Thyroid gland (tissue), 4 donors: ENCODE data around the gene ST3GAL3. TPM values are rescaled to one million over a fixed set of nuclear protein-coding genes. Genes with fewer than 3 reads are reported as not detected.

ENCODE experiments used
- DNase-seq, 2 donors: peaks; one replicate each; pipeline ENCODE4 v3.0.0-alpha.2; 2019
- H3K27ac ChIP-seq, 3 donors: fragments of 200-600 bp; sonication (generic); 1 replicate in 2 of 3; 2 replicates in 1 of 3; pipeline ENCODE4 v1.5.1; 2016 to 2019; ENCODE audit warnings: mild to moderate bottlenecking in 1 of 3, moderate library complexity in 1 of 3
- H3K27me3 ChIP-seq: fragments of 200-600 bp; sonication (generic); one replicate; pipeline ENCODE4 v1.5.1; 2019
- H3K36me3 ChIP-seq, 2 donors: fragments of 200-600 bp; sonication (generic); one replicate each; pipeline ENCODE4 v1.5.1; 2016 to 2019
- H3K4me1 ChIP-seq, 2 donors: fragments of 200-600 bp; sonication (generic); one replicate each; pipeline ENCODE4 v1.5.1; 2017 to 2019
- H3K4me3 ChIP-seq, 3 donors: fragments of 200-600 bp; sonication (generic); replicated peaks in 1 of 3; 1 replicate in 2 of 3; 2 replicates in 1 of 3; pipeline ENCODE4 v1.5.1; 2016; ENCODE audit warnings: mild to moderate bottlenecking in 1 of 3
- H3K9me3 ChIP-seq: fragments of 200-600 bp; sonication (generic); one replicate; pipeline ENCODE4 v1.5.1; 2017
- CTCF ChIP-seq, 6 experiments: fragments of 200-600 bp in 3 of 6; fragments of 450-650 bp in 3 of 6; sonication (generic) in 3 of 6; IDR thresholded peaks; one replicate each; pipeline ENCODE4 v1.5.1; 2016 to 2019; ENCODE audit warnings: antibody characterized with exemption in 6 of 6, mild to moderate bottlenecking in 2 of 6, inconsistent platforms in 1 of 6, moderate library complexity in 1 of 6
- POLR2A ChIP-seq, 2 donors: fragments of 450-650 bp; IDR thresholded peaks; one replicate each; pipeline ENCODE4 v1.6.1; 2017; ENCODE audit warnings: antibody characterized with exemption in 2 of 2, mild to moderate bottlenecking in 2 of 2, moderate library complexity in 1 of 2
- WGBS, 2 donors: methylation state at CpG; one replicate each; pipeline ENCODE4 v1.1.5; 2017; 5-methylcytosine and 5-hydroxymethylcytosine counted together
- intact Hi-C: fragments of 100-400 bp; cut with DNase I; formaldehyde crosslinking; loops from one replicate; pipeline ENCODE4 v1.15.1; 2023
- total RNA-seq, 4 donors: library from RNA; depleted of rRNA; stranded (reverse); fragments of >200 nt; gene quantifications; one replicate each; pipeline ENCODE4 v1.2.3, GENCODE V29; 2016

Gene ST3GAL3
- total RNA-seq, 4 donors from 2014 or later: 12.1 to 17.7 (median 14.3) TPM

- H3K27me3 ChIP-seq: no peaks in the 10 kb centered on the region
- 89 to 92% methylated on average over 13 of the region's 13 CpGs for WGBS, 2 donors
- H3K9me3 ChIP-seq: no peaks in the 10 kb centered on the region
- DNase-seq: no peak
- H3K36me3 ChIP-seq: no peaks in the 10 kb centered on the region
- intact Hi-C loops: no loop called here
- H3K4me1 ChIP-seq: no peaks in the 10 kb centered on the region
- H3K27ac ChIP-seq: no peak overlapping the region
- H3K4me3 ChIP-seq: no peak overlapping the region
- TF ChIP-seq POLR2A (IDR thresholded peaks at IDR 0.05): no peak
- no peak for TF ChIP-seq CTCF (IDR thresholded peaks at IDR 0.05)
Measured at GRCh38 chr1:43914576-43915525, 207.5 kb downstream of the ST3GAL3 start.

GRCh38 chr1:43919906-43920305, 212.6 kb downstream of the ST3GAL3 start:
- Histone ChIP-seq H3K9me3 (no peaks in the 10 kb centered on the region), H3K27me3 (no peaks in the 10 kb centered on the region), H3K4me1 (no peaks in the 10 kb centered on the region), H3K36me3 (no peaks in the 10 kb centered on the region), H3K4me3 (no peak overlapping the region), H3K27ac (no peak overlapping the region)
- DNase-seq: no peak
- no peak for TF ChIP-seq CTCF (IDR thresholded peaks at IDR 0.05)
- whole genome bisulfite sequencing, 2 donors: 93 to 95% methylated on average over 7 of the region's 7 CpGs
- intact Hi-C loops: no loop called here

GRCh38 chr1:43921022-43921421, 213.7 kb downstream of the ST3GAL3 start:
- whole genome bisulfite sequencing, 2 donors: 93 to 98% methylated on average over 6 of the region's 6 CpGs
- no peaks in the 10 kb centered on the region for H3K36me3 ChIP-seq
- TF ChIP-seq POLR2A (IDR thresholded peaks at IDR 0.05) (no peak), CTCF (IDR thresholded peaks at IDR 0.05) (no peak)

GRCh38 chr1:43924516-43924915, 217.2 kb downstream of the ST3GAL3 start:
- Histone ChIP-seq H3K9me3 (no peaks in the 10 kb centered on the region), H3K27ac (no peak overlapping the region), H3K36me3 (no peaks in the 10 kb centered on the region), H3K4me3 (no peak overlapping the region), H3K27me3 (no peaks in the 10 kb centered on the region), H3K4me1 (no peaks in the 10 kb centered on the region)
- WGBS, 2 donors: 72 to 96% methylated on average over 4 of the region's 4 CpGs
- TF ChIP-seq POLR2A (IDR thresholded peaks at IDR 0.05) (no peak), CTCF (IDR thresholded peaks at IDR 0.05) (no peak)
- no peak for DNase-seq
- intact Hi-C loops: no loop called here

More at GRCh38 chr1:43921022-43921421, 213.7 kb downstream of the ST3GAL3 start:
- DNase-seq: no peak
- no peaks in the 10 kb centered on the region for H3K27me3 ChIP-seq
- no peak overlapping the region for H3K27ac ChIP-seq
- H3K4me3 ChIP-seq: no peak overlapping the region
- no peaks in the 10 kb centered on the region for H3K4me1 ChIP-seq
- intact Hi-C loops: no loop called here
- no peaks in the 10 kb centered on the region for H3K9me3 ChIP-seq

- H3K4me3 ChIP-seq: no peak overlapping the region
- intact Hi-C loops: no loop called here
- TF ChIP-seq POLR2A (IDR thresholded peaks at IDR 0.05) (no peak), CTCF (IDR thresholded peaks at IDR 0.05) (no peak)
- H3K27ac ChIP-seq: no peak overlapping the region
- no peaks in the 10 kb centered on the region for H3K27me3 ChIP-seq
- H3K4me1 ChIP-seq: no peaks in the 10 kb centered on the region
- no peaks in the 10 kb centered on the region for H3K36me3 ChIP-seq
- no peak for DNase-seq
- 95 to 96% methylated on average over 9 of the region's 9 CpGs for WGBS, 2 donors
- no peaks in the 10 kb centered on the region for H3K9me3 ChIP-seq
Measured at GRCh38 chr1:43925846-43926245, 218.5 kb downstream of the ST3GAL3 start.
